ENCODE results near the gene PAGR1.

PAGR1 gene

GRCh38 chr16:29802416-29802935, 13.5 kb upstream of the PAGR1 start:
- Histone ChIP-seq H4K20me1 (ENCODE audit: low read depth, low read length) (no peaks in the 10 kb centered on the region), H3K9ac (ENCODE audit: low read length) (no peak overlapping the region), H3K36me3 (ENCODE audit: low read length) (peaks cover 21% of the 10 kb centered on the region), H3K9me3 (ENCODE audit: insufficient read depth, low read length) (no peaks in the 10 kb centered on the region), H3K79me2 (ENCODE audit: insufficient read depth, low read length) (peaks cover 6% of the 10 kb centered on the region; the same call in 1 of the 2 replicates), H3K27ac (ENCODE audit: low read depth, low read length) (no peak overlapping the region), H3K4me2 (ENCODE audit: low read depth, low read length, poor library complexity, severe bottlenecking) (no peak overlapping the region), H3K9me2 (replicated peaks; ENCODE audit: insufficient read depth, low read length) (no peaks in the 10 kb centered on the region), H3K4me3 (ENCODE audit: insufficient read depth, low read length, poor library complexity, severe bottlenecking) (no peak overlapping the region), H2AFZ (ENCODE audit: low read depth, low read length, severe bottlenecking) (no peak overlapping the region), H3F3A (ENCODE audit: insufficient read depth) (peaks cover 31% of the 10 kb centered on the region), H3K27me3 (ENCODE audit: low read length) (no peaks in the 10 kb centered on the region)
- TF ChIP-seq CTCF (IDR thresholded peaks at IDR 0.05; ENCODE audit: insufficient read depth, low read length, poor library complexity, severe bottlenecking) (no peak), EZH2phosphoT487 (conservative IDR thresholded peaks at IDR 0.05; ENCODE audit: low read length) (no peak)

GRCh38 chr16:29804020-29804419, 11.9 kb upstream of the PAGR1 start:
- H3K9me2 ChIP-seq (replicated peaks; ENCODE audit: insufficient read depth, low read length): no peaks in the 10 kb centered on the region
- H3K36me3 ChIP-seq (ENCODE audit: low read length): peaks cover 16% of the 10 kb centered on the region
- no peaks in the 10 kb centered on the region for H3K27me3 ChIP-seq (ENCODE audit: low read length)
- H4K20me1 ChIP-seq (ENCODE audit: low read depth, low read length): peaks cover 8% of the 10 kb centered on the region
- no peak overlapping the region for H2AFZ ChIP-seq (ENCODE audit: low read depth, low read length, severe bottlenecking)
- peak overlapping the region; percentile 88 for H3K9ac ChIP-seq (ENCODE audit: low read length)
- peak overlapping the region; percentile 64 for H3K4me3 ChIP-seq (ENCODE audit: insufficient read depth, low read length, poor library complexity, severe bottlenecking)
- H3K27ac ChIP-seq (ENCODE audit: low read depth, low read length): peak overlapping the region; percentile 93
- H3K79me2 ChIP-seq (ENCODE audit: insufficient read depth, low read length): peaks cover 12% of the 10 kb centered on the region; the same call in 1 of the 2 replicates
- H3K4me2 ChIP-seq (ENCODE audit: low read depth, low read length, poor library complexity, severe bottlenecking): peak overlapping the region; percentile 87
- no peaks in the 10 kb centered on the region for H3K9me3 ChIP-seq (ENCODE audit: insufficient read depth, low read length)
- no peak for TF ChIP-seq EZH2phosphoT487 (conservative IDR thresholded peaks at IDR 0.05; ENCODE audit: low read length)
- TF ChIP-seq CTCF (IDR thresholded peaks at IDR 0.05; ENCODE audit: insufficient read depth, low read length, poor library complexity, severe bottlenecking): no peak
- peaks cover 39% of the 10 kb centered on the region for H3F3A ChIP-seq (ENCODE audit: insufficient read depth)

GRCh38 chr16:29804455-29805231, 11.3 kb upstream of the PAGR1 start:
- Histone ChIP-seq H3K27ac (ENCODE audit: low read depth, low read length) (peak overlapping the region; percentile 93), H3K27me3 (ENCODE audit: low read length) (no peaks in the 10 kb centered on the region), H3K9me3 (ENCODE audit: insufficient read depth, low read length) (no peaks in the 10 kb centered on the region), H3K9me2 (replicated peaks; ENCODE audit: insufficient read depth, low read length) (no peaks in the 10 kb centered on the region), H3K4me2 (ENCODE audit: low read depth, low read length, poor library complexity, severe bottlenecking) (peak overlapping the region; percentile 87), H3K79me2 (ENCODE audit: insufficient read depth, low read length) (peaks cover 12% of the 10 kb centered on the region; the same call in 1 of the 2 replicates), H3K4me3 (ENCODE audit: insufficient read depth, low read length, poor library complexity, severe bottlenecking) (peak overlapping the region; percentile 64), H3K36me3 (ENCODE audit: low read length) (peaks cover 17% of the 10 kb centered on the region), H4K20me1 (ENCODE audit: low read depth, low read length) (peaks cover 8% of the 10 kb centered on the region), H3K9ac (ENCODE audit: low read length) (peak overlapping the region; percentile 88), H3F3A (ENCODE audit: insufficient read depth) (peaks cover 41% of the 10 kb centered on the region), H2AFZ (ENCODE audit: low read depth, low read length, severe bottlenecking) (no peak overlapping the region)
- no peak for TF ChIP-seq EZH2phosphoT487 (conservative IDR thresholded peaks at IDR 0.05; ENCODE audit: low read length)
- no peak for TF ChIP-seq CTCF (IDR thresholded peaks at IDR 0.05; ENCODE audit: insufficient read depth, low read length, poor library complexity, severe bottlenecking)
